Stimulated activated CD8-positive, alpha-beta memory T cell treated with anti-CD3 and anti-CD28 coated beads, Interleukin-12 subunit alpha, Interleukin-12 subunit beta, amount 100 ng/mL, for 4 hours (primary cell): ENCODE measurements around the gene IMP3.

Source experiments
- DNase-seq: peaks from one replicate; pipeline ENCODE4 v3.0.0-alpha.2; 2020; ENCODE audit warnings: low read depth

The IMP3 gene

DNA sequence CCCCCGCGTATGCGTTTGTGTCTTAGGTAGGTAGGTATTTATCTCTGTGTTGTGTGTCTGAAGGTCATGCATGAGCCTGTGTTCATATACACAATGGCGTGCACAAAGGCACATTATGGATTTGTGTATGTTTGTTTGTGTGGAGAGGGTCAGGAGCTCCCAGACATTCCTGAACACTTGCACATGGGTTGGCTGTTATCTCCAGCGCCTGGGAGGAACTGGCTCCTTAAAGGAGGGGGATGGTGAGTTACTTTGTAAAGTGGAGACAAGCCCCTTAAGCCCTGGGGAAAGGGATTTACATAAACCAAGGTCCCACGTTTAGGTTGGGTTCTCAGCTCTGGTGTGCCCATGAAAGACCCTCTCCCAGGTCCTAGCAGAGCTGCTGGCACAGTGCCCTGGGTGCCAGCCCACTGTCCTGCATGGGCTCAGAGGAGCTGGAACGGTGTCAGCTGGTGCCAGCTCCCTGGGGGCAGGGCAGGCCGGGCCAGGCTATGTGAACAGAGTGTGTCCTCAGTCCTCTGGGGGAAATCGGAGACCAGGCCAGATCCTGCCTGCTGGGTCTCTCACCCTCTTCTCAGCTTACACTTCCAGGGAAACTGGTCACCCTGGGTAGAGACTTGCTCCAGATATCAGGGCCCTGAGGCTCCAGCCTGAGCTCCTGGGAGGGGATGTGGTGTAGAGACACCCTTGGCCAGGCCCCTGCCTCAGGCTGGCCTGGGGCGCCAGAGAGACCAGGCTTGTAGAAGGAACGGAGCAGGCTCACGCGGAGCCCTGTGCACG is 32.8 kb upstream of the IMP3 start:
- no peak for DNase-seq

DNA sequence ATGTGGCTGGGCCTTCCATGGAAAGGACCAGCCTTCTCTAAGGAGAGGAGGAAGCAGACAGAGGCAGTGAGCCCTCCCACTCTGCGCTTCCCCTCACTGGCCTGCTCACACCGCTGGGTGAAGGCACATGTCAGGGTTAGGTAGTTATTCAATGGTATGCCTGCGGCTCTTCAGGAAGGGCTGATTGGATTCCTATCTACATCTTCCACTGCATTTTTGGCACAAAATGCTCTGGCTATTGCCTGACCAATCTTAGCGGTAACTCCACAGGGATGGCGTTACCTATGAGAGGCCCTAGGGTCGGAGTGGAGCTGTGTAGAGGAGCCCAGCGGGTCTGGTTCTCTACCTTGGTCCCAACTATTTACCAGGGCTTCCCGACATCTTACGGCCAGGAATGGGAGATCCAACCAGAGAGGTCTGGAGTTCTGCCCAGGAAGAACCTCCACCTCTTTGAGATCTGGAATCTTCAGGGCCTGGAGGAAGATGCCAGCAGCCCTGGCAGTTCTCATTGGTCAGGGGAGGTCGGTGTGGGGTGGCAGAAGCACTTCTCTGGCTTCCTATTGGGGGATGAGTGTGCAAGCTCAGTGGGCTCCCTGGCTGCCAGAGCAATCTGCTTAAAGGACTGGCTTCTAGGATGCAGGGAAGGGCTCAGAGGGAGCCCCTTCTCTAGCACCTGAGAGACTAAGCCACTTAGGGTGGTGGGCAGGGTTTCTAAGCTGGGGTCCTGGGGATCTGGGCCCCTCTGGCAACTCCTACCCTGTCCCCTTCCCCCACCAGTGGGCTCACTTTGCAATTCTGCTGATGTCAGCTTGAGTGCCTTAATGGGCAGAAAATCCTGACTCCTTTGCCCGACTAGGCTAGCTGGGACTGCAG is 31.9 kb upstream of the IMP3 start:
- no peak for DNase-seq

DNA sequence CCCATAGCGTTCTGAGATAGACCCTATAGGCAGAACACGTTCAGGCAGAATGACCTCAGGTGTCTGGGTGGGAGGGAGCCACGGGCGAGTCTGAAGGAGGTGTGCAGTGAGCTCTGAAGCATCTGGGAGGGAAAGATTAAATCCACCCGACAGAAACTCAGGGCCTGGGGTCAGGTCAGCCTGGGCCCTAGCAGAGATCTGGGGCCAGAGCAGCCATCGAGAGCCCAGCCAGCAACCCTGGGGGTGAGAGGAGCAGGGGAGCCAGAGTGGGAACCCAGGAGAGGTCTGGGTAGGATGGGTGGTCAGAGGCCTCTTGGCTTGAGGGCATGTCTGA is 29.8 kb upstream of the IMP3 start:
- no peak for DNase-seq

DNA sequence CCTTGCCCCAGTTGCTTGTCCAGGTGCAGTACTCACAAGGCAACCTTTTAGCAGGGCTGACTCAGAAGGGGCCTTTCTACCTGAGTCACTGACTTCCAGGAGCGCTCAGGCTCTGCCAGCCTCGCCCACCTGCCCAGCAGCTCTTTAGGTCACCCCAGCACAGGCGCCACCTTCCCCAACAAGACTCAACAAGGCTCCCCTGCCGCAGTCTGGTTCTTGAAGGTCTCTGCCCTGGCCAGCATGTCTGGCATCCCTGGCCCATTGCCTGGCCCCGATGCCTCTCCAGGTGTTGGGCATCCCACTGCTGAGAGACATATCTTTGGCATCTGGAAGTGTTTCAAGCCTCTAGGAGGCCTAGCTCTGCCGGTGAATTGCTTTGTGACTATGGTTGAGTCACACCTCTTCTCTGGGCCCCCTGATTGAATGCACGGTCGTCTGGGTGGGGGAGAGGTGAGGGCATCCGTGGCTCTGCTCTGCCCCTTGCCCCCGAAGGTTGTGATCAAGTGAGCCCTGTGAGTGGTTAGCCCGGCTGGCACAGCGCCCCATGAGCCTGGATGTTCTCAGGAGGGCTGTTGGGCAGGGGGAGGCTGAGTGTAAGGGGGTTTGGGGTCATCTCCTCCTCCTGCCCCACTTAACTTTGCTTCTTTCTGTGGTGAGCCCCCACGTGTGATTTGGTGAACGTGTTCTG is 29.3 kb upstream of the IMP3 start:
- DNase-seq, result no peak

DNA sequence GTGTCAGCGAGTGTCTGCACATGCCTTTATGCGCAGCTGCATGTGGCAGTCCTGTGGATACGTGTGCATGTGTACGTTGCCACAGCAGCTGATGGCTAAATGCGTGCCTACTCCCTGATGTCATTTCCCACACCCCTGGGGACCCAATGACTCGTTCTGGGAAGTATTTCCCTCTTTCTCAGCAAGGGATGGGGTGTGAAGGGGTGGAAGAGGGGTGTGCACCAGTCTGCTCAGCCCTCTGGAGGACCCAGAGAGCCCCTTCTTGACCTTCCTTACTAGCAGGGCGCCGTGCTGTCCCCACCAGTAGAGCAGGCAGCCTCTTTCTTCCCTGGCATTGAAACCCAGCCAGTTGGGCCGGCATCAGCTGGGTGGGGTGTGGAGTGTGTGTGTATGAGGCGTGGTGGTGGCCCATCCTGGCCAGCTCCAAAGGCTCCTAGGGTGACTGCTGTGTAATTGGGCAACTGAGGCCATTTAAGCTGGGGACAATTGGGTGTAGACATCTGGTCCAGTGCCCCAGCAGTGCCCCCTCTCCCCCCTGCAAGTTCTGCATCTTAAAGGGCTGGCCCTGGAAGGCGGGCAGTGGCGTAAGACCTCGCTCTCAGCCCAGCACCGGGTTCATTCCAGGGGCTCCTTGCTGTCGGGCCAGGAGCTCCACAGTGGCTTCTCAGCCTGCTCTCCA is 26.9 kb upstream of the IMP3 start:
- DNase-seq, result no peak

DNA sequence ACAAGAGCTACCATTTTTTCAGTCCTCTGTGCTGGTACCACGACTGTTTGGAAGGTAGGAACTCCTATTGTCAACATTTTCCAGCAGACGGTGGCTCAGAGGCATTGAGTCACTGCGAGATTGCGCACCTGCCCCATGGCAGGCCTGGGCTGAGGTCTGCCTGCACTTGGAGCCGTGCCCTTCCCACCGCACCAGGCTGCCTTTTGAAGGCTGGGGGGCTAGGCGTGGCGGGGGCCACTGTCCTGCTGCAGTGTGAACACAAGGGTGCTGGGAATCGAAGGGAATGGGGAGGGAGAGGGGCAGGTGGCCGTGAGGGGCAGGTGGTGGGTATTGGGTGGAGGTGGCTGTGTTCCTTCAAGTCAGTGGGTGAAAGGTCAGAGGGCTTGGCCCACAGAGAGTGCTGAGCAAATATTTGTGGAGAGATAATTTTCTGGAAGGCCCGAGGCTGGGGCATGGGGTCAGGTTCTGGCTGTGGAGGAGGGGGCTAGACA is 24.0 kb upstream of the IMP3 start:
- DNase-seq, result no peak

DNA sequence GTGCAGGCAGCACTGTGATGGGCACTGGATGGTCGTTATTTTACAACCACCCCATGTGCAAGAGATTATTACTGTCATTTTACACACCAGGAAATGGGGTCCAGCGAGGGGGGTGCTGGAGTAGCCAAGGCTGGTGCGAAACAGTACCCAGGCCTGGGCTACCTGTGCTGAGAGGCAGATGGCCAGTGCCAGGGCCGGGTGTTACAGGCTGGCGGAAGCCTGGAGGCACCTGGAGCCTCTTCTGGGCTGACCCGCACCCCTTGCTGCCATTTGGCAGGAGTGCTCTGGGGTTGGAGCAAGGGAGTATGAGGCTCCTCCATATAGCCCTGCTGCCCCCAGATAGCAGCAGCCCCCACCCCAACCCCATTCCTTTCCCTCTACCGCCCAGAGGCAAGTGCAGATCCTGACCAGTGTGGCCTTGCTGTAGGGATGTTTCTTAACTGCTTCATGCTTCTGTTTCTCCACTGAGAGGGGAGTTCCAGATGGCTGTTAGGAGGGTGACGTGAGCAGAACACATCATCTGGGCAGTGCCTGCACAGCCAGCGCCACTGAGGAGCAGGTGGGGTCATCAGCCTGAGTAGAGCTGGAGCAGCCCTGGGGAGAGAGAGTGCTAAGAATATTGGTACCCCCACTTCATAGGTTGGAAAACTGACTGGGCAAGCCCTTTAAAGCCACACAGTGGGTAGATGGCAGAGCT is 22.9 kb upstream of the IMP3 start:
- DNase-seq, result no peak

DNA sequence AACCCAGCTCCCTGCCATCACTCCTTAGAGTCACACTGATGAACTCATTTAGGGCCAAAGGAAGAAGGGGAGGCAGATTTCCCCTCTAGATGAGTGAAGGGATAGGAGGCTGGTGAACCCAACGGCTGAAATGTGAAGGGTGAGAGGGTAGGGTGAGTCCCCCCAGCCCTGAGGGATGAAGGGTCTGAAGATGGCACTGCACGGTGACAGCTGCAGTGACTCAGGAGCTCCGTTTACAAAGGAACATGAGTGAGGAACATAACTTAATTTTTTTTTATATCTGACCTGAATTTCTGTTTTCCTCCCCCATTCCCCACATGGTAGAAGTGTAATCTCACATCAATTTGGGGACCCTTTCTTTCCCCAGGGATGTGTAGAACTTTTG is 21.7 kb upstream of the IMP3 start:
- DNase-seq, result no peak

DNA sequence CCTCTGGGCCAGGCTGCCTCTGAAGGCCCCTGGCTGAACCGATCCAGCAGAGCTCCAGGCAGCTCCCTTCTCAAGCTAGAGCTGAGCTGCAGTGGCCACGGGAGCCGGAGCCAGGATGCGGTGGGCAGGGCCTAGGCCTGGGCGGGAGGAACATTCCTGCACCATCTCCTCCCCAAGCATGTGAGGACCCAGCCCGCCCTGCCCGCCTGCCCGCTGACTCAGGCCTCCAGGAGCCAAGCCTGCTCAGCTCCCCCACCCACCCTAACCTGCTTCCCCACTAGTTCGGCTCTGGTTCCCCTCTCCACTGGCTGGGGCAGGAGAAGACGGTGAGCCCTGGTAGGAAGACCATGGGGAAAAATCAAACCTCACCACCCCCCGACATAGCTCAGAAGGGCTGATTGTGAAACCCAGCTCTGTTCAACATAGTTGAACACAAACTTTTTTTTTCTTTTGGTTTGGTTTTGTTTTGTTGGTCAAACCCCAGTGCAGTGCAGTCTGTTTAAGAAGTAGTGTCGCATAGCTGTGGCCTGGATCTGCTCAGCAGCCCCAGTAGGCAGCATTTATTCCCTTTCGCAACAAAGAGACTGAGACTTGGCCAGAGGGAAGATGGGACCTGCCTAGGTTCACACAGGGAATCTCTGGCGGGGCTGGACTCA is 21.2 kb upstream of the IMP3 start:
- no peak for DNase-seq

DNA sequence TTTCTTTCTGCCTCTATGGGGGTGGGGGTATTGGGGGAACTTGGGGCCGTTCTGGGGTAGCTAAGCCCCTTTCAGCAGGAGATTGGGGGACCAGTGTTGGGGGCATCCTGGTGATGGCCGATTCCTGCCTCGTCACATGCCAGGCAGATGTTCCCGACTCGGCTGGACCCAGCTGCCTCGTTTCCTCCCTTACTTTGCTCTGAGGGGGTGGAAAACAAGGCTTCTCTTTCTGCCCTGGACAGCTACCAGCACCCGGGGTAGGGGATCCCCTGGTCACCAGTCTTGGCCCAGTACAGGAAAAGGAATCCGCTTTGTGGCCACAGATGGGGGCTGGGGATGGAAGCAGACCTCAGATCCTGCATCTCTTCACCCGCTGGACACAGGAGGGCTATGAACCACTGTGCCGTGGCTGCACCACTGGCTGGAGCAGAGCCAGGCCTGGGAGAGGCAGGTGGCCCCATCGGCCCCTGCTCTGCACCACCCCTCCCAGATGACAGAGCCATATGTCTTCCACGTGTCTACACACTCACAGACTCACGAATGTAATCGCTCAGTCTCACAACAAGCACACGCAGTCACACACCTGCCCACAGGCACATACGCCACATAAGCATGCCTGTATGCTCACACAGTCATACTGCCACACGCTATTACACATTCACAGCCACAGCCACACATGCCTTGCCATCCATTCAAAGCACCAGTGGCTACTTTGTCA is 20.1 kb upstream of the IMP3 start:
- no peak for DNase-seq

DNA sequence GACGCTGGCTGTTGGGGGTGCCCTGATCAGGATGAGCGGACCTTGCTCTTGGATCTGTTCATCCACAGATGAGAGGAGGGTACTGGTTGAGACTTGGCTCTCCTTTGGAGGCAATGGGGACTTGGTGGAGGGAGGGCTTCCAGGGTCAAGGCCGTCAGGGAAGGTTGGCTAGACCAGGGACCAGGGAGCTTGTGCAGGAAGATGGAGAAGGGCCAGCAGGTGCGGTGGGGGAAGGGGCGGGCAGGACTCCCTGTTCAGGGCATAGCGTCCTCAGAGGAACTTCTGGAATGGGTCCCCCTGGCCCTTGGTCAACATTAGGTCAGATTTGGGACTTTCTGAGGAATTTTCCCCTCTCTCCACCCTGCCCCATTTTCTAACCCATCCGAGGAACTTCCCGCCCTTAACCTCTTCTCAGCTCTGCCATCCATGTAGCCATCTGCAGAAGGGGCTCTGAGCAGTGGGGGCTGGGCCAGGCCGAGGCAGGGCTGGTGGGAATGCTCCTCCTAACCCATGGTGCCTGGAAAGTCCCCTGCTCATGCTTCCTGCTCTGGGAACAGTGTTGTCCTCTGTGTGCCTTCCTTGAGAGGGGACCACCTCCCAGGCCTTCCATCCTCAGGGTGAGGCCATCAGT is 19.2 kb upstream of the IMP3 start:
- DNase-seq, result no peak

DNA sequence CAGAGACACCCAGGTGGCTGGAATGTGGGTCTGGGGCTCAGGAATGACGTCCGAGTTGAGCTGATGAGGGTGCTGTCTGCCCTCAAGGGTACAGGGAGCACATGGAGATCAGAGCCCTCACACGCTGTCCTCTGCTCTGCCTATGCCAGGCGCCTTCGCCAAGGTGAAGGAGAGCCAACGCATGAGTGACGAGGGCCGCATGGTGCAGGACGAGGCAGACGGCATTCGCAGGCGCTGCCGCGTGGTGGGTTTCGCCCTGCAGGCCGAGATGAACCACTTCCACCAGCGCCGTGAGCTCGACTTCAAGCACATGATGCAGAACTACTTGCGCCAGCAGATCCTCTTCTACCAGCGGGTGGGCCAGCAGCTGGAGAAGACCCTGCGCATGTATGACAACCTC is 16.8 kb upstream of the IMP3 start:
- no peak for DNase-seq

DNA sequence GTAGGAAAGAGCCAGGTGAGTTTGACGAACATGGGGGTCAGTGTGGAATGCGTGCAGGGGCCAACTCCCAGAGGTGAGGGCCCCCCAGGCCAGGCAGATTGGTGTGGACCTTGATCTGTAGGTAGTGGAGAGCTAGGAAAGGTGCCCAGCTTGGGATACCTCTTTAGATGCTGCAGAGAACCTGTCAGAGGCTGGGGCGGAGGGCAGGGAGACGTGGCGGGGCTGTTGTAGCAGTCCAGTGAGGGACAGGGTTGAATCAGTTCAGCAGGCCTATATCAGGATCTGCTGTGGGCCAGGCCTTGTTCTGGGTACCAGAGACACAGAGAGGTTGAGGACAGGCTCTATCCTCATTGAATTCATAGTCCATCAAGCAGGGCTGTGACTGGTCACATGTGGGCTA is 16.3 kb upstream of the IMP3 start:
- DNase-seq, result no peak

DNA sequence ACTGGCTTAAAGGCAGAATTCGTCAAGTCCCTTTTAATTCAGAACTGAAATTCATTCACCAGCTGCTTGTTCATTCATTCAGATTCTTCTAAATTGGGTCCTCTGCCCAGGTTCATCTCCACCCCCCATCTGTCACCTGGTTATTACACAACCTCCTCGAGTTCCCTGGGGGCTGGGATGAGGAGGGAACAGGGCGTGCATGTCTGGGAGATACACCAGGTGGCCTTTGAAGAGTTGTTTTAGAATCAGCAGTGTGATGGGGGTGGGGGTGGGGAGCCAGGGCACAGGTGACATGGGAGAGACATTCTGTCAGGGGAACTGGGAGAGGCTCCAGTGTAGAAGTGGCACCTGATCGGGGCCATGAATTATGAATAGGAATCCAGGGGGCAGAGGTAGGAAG is 15.9 kb upstream of the IMP3 start:
- DNase-seq, result no peak

DNA sequence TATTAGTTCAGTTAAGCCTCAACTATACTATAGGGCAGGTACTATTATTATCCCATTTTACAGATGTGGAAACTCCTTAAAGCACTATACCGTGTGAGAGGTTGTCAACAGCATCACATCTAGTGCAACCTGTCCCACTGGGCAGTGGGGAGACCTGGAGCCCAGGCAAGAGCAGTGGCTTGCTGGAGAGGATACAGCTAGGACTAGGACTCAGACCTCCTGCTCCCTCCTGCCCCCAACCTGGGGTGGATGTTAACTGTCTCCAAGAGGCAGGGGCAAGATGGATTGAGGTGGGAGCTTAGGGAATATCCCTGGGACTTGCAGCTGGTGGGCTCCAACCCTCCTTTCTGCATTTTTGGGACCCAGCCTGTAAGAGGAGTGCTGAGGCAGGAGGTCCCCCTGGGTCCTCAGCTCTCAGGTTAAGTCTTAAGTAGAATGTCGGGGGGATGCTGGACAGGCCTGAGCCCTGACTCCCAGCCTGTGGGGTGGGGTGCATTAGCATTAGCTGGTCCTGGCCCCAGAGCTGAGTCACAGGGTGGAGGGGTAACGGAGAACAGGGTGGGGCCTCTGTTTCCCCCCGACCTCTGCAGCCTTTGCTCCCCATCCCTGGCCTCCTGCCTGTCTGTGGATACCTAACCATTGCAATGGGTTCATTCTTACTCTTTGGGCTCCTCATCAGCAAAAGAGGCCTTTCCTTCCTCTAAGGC is 14.3 kb upstream of the IMP3 start:
- no peak for DNase-seq

DNA sequence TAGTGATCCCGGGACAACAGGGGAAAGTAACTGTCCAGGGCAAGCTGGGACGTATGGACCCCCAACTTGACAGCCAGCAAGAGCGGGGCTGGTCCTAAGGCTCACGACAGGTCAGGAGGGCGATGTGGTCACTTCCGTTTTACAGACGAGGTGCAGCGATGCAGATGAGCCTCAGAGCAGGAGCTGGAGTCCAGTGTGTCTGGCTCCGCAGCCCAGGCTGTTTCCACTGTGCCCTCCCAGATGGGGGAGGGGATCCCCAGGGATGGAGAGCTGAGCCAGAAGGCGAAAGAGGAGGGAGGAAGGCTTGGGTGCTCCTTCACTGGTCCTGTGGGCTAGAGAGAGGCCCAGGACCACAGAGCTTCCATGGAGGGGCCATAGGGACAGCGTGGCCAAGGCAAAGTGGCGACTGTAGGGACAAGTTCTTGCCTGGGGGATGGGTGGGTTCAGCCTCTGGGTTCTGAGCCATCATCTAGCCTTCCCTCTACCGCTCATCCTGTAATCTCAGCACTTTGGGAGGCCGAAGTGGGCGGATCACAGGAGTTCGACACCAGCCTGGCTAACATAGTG is 13.4 kb upstream of the IMP3 start:
- DNase-seq, result no peak

DNA sequence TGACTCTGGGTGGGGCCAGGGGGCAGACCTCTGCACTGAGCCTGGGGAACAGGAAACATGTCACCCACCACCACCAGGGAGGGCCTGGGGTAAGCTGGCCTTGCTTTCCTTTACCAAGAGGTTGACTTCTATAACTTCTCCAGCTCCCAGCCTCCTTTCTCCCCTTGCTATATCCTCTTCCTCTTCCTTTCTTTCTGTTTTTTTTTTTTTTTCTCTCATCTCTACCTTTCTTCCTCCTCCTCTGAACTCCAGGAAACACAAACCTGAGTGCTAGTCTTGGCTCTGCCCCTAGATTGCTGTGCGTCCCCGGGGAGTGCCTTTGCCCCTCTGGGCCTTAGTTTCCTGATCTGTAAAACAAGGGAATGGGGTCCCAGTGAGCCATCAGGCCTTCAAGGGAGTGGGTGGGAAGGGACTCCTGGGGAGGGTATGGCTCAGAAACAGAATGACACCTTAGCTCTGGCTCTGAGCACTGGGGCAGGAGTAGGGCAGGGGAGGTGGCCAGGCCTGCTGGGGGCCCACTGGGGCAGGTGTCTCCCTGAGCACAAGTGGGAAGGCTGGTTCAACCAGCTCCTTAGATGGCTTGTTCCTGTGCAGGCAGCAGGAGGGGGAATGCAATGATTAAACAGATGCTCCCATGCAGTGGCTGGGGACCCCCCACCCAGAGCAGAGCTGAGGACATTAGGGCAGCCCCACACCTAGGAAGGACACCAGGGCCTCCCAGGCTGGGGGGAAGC is 12.0 kb upstream of the IMP3 start:
- no peak for DNase-seq
